Liver (tissue), 9 donors: ENCODE measurements around the gene L3MBTL1. TPM values are rescaled to one million over a fixed set of nuclear protein-coding genes. Genes with fewer than 3 reads are reported as not detected.

ENCODE experiments used
- DNase-seq: peaks from one replicate; pipeline ENCODE4 v3.0.0-alpha.2; 2017; ENCODE audit warnings: low spot score
- H3K27ac ChIP-seq, 2 donors: one replicate each; pipeline ENCODE4 v1.7.0; 2013; ENCODE audit warnings: inconsistent platforms in 2 of 2, low read length in 2 of 2, control low read depth in 1 of 2, low read depth in 1 of 2, mild to moderate bottlenecking in 1 of 2
- H3K27me3 ChIP-seq, 4 donors: one replicate each; pipeline versions ENCODE4 v1.6.1 to v1.7.0; 2013; ENCODE audit warnings: low read length in 3 of 4, inconsistent platforms in 1 of 4, mild to moderate bottlenecking in 1 of 4, moderate library complexity in 1 of 4; ENCODE audit not compliant: control insufficient read depth in 4 of 4, insufficient read depth in 4 of 4
- H3K36me3 ChIP-seq, 4 donors: one replicate each; pipeline versions ENCODE4 v1.6.1 to v1.7.0; 2013; ENCODE audit warnings: low read length in 3 of 4, mild to moderate bottlenecking in 3 of 4, low read depth in 1 of 4, moderate library complexity in 1 of 4; ENCODE audit not compliant: control insufficient read depth in 4 of 4, insufficient read depth in 3 of 4
- H3K4me1 ChIP-seq, 4 donors: one replicate each; pipeline versions ENCODE4 v1.6.1 to v1.7.0; 2013; ENCODE audit warnings: low read length in 3 of 4, mild to moderate bottlenecking in 3 of 4, moderate library complexity in 1 of 4; ENCODE audit not compliant: control insufficient read depth in 4 of 4, insufficient read depth in 4 of 4
- H3K4me3 ChIP-seq, 3 donors: one replicate each; pipeline versions ENCODE4 v1.6.1 to v1.7.0; 2013; ENCODE audit warnings: low read length in 3 of 3, control low read depth in 1 of 3, low read depth in 1 of 3, mild to moderate bottlenecking in 1 of 3
- H3K9ac ChIP-seq, 2 donors: one replicate each; pipeline ENCODE4 v1.7.0; 2013; ENCODE audit warnings: low read length in 2 of 2, mild to moderate bottlenecking in 2 of 2, moderate library complexity in 2 of 2, control low read depth in 1 of 2, low read depth in 1 of 2
- H3K9me3 ChIP-seq, 4 donors: one replicate each; pipeline versions ENCODE4 v1.6.1 to v1.7.0; 2013; ENCODE audit warnings: low read length in 3 of 4; ENCODE audit not compliant: control insufficient read depth in 4 of 4
- EGR1 ChIP-seq, 2 donors: IDR thresholded peaks; 2 replicates each; pipeline ENCODE4 v1.6.1; 2016 to 2018; ENCODE audit warnings: antibody characterized with exemption in 2 of 2, low read depth in 2 of 2
- FOXA1 ChIP-seq: IDR thresholded peaks from 2 replicates; pipeline ENCODE4 v1.6.1; 2016; ENCODE audit warnings: antibody characterized with exemption
- HNF4A ChIP-seq, 2 donors: conservative IDR thresholded peaks; 2 replicates each; pipeline ENCODE4 v1.6.1; 2016; ENCODE audit warnings: antibody characterized with exemption in 2 of 2, mild to moderate bottlenecking in 2 of 2
- JUND ChIP-seq, 2 donors: IDR thresholded peaks; 2 replicates each; pipeline ENCODE4 v1.6.1; 2016; ENCODE audit warnings: antibody characterized with exemption in 2 of 2
- NR2F2 ChIP-seq: IDR thresholded peaks from 2 replicates; pipeline ENCODE4 v1.6.1; 2016; ENCODE audit warnings: antibody characterized with exemption
- RAD21 ChIP-seq, 2 donors: IDR thresholded peaks; 2 replicates each; pipeline ENCODE4 v1.6.1; 2016; ENCODE audit warnings: antibody characterized with exemption in 2 of 2, mild to moderate bottlenecking in 2 of 2
- TAF1 ChIP-seq: conservative IDR thresholded peaks from 2 replicates; pipeline ENCODE4 v1.6.1; 2016; ENCODE audit warnings: antibody characterized with exemption, mild to moderate bottlenecking
- YY1 ChIP-seq: IDR thresholded peaks from 2 replicates; pipeline ENCODE4 v1.6.1; 2016; ENCODE audit warnings: antibody characterized with exemption, mild to moderate bottlenecking
- WGBS: extraction: QIAGEN DNeasy Blood & Tissue Kit; methylation state at CpG from one replicate; pipeline ENCODE4 v1.1.7; 2013; 5-methylcytosine and 5-hydroxymethylcytosine counted together
- polyA plus RNA-seq, 2 donors: library from polyadenylated mRNA; stranded (reverse) in 1 of 2; unstranded in 1 of 2; fragments of 200-250 nt in 1 of 2; fragments of >200 nt in 1 of 2; fragmentation: Nextera tagmentation in 1 of 2; extraction: Ambion mirVana in 1 of 2; gene quantifications; one replicate each; pipeline versions ENCODE4 v1.2.1 to v1.2.3, GENCODE V29; 2013 to 2015
- total RNA-seq, 2 donors: library from RNA; depleted of rRNA; stranded (reverse); fragments of >200 nt; gene quantifications; one replicate each; pipeline ENCODE4 v1.2.3, GENCODE V29; 2014
- TF ChIP-seq, protein P1 (sequence below): IDR thresholded peaks from 2 replicates; pipeline ENCODE4 v1.6.1; 2016; ENCODE audit warnings: antibody characterized with exemption
- TF ChIP-seq, protein P2 (sequence below): IDR thresholded peaks from 2 replicates; pipeline ENCODE4 v1.6.1; 2016; ENCODE audit warnings: antibody characterized with exemption, mild to moderate bottlenecking
- TF ChIP-seq, protein P3 (sequence below): IDR thresholded peaks from 2 replicates; pipeline ENCODE4 v1.6.1; 2016; ENCODE audit warnings: antibody characterized with exemption
- TF ChIP-seq, protein P4 (sequence below): IDR thresholded peaks from 2 replicates; pipeline ENCODE4 v1.6.1; 2016; ENCODE audit warnings: antibody characterized with exemption
- TF ChIP-seq, protein P5 (sequence below): fragments of 150-350 bp; IDR thresholded peaks from 2 replicates; pipeline ENCODE4 v1.5.1; 2017; ENCODE audit warnings: improper control_type of control experiment, low read depth, low read length; ENCODE audit not compliant: missing input control
- donor health status: healthy.
- donor health status: healthy.
- donor health status: healthy.
- donor health status: healthy.
- donor health status: healthy.

Gene L3MBTL1
- total and polyA plus RNA-seq, 4 donors: 0.45 to 5.6 (median 2.0) TPM

DNA sequence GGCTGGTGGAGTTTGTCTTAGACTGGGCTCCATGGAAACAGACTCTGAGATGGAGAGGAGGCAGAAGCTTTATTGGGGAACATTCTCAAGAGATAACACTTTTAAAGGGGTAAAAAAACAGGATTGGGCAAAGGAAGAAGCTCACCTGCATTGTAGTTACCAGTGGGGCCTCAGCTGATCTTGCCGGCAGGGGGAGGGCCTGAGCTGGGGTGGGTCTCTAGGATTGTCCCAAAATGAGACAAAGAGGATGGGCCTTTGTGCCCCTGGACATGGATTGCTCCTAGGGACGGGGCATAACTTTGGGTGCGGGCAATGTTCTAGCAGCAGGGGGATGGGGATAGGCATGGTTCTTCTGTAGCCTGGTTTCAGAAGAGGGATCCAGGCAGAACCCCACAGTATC is 63.8 kb downstream of the L3MBTL1 start:
- 95% methylated on average over 3 of the region's 3 CpGs for WGBS

DNA sequence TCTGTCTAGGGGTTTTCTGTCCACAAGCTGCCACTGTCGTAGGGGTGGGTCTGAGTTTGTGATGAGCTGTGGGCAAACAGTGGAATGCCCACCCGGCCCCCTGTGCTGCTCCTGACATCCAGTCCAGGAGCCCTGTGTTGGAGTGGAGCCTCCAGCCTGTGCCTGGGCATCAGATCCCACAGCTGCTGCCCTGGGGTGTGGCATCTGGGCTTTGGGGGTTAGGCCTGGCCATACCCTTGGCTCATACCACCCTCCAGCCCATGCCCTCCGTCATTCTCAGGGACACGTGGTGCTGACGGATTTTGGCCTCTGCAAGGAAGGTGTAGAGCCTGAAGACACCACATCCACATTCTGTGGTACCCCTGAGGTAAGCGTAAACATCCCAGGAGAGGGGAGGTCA is 64.3 kb downstream of the L3MBTL1 start:
- Histone ChIP-seq H3K27me3 (no peaks in the 10 kb centered on the region), H3K27ac (no peak overlapping the region), H3K9ac (no peak overlapping the region), H3K36me3 (peaks cover 13 to 81% (median 57%) of the 10 kb centered on the region in 4 donors), H3K4me1 (peaks cover 0 to 2% (median 0%) of the 10 kb centered on the region in 4 donors), H3K4me3 (no peak overlapping the region), H3K9me3 (no peaks in the 10 kb centered on the region)
- 91% methylated on average over 6 of the region's 6 CpGs for WGBS
- TF ChIP-seq TAF1 (no peak), EGR1 (IDR thresholded peaks at IDR 0.05; ENCODE audit: low read depth in 2 of 2) (no peak), YY1 (no peak), JUND (IDR thresholded peaks at IDR 0.05) (no peak), FOXA1 (no peak), NR2F2 (no peak)
- TF ChIP-seq, protein P1, sequence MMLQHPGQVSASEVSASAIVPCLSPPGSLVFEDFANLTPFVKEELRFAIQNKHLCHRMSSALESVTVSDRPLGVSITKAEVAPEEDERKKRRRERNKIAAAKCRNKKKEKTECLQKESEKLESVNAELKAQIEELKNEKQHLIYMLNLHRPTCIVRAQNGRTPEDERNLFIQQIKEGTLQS: no peak
- TF ChIP-seq, protein P2, sequence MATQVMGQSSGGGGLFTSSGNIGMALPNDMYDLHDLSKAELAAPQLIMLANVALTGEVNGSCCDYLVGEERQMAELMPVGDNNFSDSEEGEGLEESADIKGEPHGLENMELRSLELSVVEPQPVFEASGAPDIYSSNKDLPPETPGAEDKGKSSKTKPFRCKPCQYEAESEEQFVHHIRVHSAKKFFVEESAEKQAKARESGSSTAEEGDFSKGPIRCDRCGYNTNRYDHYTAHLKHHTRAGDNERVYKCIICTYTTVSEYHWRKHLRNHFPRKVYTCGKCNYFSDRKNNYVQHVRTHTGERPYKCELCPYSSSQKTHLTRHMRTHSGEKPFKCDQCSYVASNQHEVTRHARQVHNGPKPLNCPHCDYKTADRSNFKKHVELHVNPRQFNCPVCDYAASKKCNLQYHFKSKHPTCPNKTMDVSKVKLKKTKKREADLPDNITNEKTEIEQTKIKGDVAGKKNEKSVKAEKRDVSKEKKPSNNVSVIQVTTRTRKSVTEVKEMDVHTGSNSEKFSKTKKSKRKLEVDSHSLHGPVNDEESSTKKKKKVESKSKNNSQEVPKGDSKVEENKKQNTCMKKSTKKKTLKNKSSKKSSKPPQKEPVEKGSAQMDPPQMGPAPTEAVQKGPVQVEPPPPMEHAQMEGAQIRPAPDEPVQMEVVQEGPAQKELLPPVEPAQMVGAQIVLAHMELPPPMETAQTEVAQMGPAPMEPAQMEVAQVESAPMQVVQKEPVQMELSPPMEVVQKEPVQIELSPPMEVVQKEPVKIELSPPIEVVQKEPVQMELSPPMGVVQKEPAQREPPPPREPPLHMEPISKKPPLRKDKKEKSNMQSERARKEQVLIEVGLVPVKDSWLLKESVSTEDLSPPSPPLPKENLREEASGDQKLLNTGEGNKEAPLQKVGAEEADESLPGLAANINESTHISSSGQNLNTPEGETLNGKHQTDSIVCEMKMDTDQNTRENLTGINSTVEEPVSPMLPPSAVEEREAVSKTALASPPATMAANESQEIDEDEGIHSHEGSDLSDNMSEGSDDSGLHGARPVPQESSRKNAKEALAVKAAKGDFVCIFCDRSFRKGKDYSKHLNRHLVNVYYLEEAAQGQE: no peak
- TF ChIP-seq, protein P3, sequence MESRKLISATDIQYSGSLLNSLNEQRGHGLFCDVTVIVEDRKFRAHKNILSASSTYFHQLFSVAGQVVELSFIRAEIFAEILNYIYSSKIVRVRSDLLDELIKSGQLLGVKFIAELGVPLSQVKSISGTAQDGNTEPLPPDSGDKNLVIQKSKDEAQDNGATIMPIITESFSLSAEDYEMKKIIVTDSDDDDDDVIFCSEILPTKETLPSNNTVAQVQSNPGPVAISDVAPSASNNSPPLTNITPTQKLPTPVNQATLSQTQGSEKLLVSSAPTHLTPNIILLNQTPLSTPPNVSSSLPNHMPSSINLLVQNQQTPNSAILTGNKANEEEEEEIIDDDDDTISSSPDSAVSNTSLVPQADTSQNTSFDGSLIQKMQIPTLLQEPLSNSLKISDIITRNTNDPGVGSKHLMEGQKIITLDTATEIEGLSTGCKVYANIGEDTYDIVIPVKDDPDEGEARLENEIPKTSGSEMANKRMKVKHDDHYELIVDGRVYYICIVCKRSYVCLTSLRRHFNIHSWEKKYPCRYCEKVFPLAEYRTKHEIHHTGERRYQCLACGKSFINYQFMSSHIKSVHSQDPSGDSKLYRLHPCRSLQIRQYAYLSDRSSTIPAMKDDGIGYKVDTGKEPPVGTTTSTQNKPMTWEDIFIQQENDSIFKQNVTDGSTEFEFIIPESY: no peak
- TF ChIP-seq, protein P4, sequence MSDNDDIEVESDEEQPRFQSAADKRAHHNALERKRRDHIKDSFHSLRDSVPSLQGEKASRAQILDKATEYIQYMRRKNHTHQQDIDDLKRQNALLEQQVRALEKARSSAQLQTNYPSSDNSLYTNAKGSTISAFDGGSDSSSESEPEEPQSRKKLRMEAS: no peak
- no peak for DNase-seq

More for the DNA sequence above, 63.8 kb downstream of the L3MBTL1 start:
- no peak overlapping the region for H3K27ac ChIP-seq
- H3K4me1 ChIP-seq: peaks cover 0 to 2% (median 0%) of the 10 kb centered on the region in 4 donors
- no peak overlapping the region for H3K4me3 ChIP-seq
- H3K9ac ChIP-seq: no peak overlapping the region
- no peaks in the 10 kb centered on the region for H3K9me3 ChIP-seq
- TF ChIP-seq, protein P3: no peak
- TF ChIP-seq, protein P5, sequence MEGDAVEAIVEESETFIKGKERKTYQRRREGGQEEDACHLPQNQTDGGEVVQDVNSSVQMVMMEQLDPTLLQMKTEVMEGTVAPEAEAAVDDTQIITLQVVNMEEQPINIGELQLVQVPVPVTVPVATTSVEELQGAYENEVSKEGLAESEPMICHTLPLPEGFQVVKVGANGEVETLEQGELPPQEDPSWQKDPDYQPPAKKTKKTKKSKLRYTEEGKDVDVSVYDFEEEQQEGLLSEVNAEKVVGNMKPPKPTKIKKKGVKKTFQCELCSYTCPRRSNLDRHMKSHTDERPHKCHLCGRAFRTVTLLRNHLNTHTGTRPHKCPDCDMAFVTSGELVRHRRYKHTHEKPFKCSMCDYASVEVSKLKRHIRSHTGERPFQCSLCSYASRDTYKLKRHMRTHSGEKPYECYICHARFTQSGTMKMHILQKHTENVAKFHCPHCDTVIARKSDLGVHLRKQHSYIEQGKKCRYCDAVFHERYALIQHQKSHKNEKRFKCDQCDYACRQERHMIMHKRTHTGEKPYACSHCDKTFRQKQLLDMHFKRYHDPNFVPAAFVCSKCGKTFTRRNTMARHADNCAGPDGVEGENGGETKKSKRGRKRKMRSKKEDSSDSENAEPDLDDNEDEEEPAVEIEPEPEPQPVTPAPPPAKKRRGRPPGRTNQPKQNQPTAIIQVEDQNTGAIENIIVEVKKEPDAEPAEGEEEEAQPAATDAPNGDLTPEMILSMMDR: no peak
- no peak for TF ChIP-seq EGR1 (IDR thresholded peaks at IDR 0.05; ENCODE audit: low read depth in 2 of 2)
- no peak for TF ChIP-seq YY1
- no peak for TF ChIP-seq HNF4A (conservative IDR thresholded peaks at IDR 0.05)
- no peak for TF ChIP-seq TAF1
- TF ChIP-seq, protein P2: no peak
- no peak for TF ChIP-seq RAD21 (IDR thresholded peaks at IDR 0.05)
- TF ChIP-seq JUND (IDR thresholded peaks at IDR 0.05): no peak
- no peak for DNase-seq
- peaks cover 10 to 79% (median 56%) of the 10 kb centered on the region in 4 donors for H3K36me3 ChIP-seq
- H3K27me3 ChIP-seq: no peaks in the 10 kb centered on the region
